ENCODE measurements around the gene ALDOC.

Gene ALDOC

GRCh38 chr17:28530250-28530649, 46.4 kb downstream of the ALDOC start:
- no peak for DNase-seq

DNA sequence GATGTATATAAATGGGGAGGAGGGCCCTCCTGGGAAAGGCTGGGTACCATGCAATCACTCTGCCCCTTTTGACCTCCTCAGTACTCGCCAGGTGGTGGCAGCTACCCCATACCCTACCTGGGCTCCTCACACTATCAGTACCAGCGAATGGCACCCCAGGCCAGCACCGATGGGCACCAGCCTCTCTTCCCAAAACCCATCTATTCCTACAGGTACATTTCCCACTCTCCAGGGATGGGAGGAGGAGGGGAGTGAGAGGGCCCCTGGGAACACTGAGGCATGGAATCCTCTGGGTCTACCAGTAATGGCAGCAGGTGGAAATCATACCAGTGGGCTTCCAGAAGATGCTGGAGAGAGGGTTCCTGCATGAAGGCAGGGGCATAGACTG, 47.7 kb downstream of the ALDOC start:
- DNase-seq, result no peak

DNA sequence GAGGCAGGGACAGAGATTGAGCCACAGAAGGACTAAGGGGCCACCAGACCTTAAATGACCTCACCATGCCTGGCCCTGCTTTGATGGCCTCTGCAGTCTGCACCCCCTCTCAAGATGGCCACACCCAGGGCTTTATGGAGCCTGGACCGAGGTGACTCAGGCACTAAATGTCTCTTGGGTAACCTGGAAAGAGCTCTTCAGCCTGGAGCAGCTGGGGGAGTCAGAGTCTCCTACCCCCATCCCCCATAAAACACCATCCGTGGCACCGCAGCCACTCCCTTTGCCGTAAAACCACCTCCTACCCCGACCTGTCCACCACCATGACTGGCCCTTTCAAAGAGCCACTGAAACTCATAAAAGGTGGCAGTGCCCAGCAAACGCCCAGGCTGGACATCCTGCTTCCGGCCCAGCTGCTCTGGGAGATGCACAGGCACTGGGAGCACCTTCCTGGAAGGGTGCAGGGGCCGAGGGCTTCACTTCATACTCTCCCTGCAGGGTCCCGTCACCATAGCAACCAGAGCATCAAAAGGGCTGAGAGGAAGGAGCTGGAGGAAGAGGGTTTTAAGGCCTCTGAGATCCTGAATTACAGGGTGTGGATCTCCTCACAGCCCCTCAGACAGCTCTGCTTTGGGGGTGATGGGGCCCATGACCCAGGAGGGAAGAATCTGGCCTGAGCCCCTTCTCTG, 48.2 kb downstream of the ALDOC start:
- no peak for DNase-seq

GRCh38 chr17:28527859-28528258, 48.8 kb downstream of the ALDOC start:
- DNase-seq, result no peak

DNA sequence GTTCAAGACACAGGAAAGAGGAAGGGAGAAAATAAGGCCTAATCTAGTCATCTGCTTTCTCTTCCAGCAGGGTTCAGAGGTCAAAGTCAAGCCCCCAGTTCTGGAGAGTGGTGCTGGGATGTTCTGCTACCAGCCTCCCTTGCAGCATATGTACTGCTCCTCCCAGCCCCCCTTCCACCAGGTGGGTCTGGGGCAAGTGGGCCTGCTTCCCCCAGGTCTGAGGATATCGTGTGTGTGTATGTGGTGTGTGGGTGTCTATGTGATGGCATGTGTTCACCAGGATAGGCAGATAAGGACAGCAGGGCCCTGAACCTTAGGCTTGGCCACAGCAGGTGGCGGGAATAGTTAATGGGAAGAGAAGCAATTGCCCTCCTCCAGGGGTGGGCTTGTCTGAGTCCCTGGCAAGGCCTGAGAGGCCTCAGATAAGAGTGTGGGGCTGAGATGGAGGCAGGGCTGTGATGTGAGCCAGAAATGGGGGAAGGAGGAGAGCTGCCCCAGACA, 49.5 kb downstream of the ALDOC start:
- DNase-seq, result no peak

GRCh38 chr17:28526381-28526780, 50.3 kb downstream of the ALDOC start:
- DNase-seq, result no peak

GRCh38 chr17:28524476-28525424, 51.9 kb downstream of the ALDOC start:
- peak; percentile 29 for DNase-seq

- no peak for DNase-seq
These were observed 52.8 kb downstream of the ALDOC start for GRCh38 chr17:28523876-28524275.

DNA sequence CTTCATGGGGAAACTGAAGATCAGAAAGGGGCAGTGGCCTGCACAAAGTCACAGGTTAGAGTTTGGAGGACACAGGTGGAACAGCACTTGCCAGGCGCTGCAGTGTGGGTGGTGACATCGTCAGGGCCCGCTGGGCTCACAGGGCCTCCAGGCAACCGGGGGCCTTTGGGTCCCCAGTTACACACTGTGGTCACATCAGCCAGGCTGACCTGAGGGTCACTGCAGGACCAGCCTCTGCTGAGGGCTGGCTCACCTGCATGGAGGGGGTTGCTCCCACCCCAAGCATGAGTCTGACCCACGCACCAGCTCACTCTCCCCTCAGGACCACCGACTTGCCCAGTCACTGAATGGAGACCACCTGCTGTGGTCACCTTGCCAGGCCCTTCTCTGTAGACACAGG, 53.5 kb downstream of the ALDOC start:
- no peak for DNase-seq
